ENCODE measurements around the gene CERS1. TPM values are rescaled to one million over a fixed set of nuclear protein-coding genes. Genes with fewer than 3 reads are reported as not detected.

The CERS1 gene
- total and polyA plus RNA-seq, 5 donors = 1.1 to 1.9 (median 1.3) TPM

DNA sequence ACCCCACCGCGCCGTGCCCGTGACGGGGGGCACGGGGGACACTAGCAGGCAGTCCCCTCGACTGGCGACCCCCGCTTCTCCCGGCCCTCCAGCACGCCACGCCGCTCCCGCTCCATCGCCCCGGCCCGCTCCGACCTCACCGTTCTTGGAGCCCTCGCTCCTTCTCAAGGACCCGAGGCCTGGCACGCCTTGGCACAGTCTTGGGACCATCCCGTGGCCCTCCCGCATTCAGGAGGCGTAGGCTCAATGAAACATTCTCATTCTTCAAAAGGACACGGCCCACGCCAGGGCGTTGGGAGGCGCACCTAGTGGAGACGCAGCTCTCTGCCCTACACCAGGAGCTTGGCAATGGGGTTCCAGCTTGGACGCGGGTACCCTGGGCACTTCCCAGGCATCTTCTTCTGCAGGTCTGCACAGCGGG, 473 bp upstream of the CERS1 start:
- 23% methylated on average over 33 of the region's 33 CpGs for WGBS
- intact Hi-C loops (cut with DNase I) = no loop called here
- peak overlapping the region; percentile 46 for H3K4me3 ChIP-seq (ENCODE audit: low read length)

DNA sequence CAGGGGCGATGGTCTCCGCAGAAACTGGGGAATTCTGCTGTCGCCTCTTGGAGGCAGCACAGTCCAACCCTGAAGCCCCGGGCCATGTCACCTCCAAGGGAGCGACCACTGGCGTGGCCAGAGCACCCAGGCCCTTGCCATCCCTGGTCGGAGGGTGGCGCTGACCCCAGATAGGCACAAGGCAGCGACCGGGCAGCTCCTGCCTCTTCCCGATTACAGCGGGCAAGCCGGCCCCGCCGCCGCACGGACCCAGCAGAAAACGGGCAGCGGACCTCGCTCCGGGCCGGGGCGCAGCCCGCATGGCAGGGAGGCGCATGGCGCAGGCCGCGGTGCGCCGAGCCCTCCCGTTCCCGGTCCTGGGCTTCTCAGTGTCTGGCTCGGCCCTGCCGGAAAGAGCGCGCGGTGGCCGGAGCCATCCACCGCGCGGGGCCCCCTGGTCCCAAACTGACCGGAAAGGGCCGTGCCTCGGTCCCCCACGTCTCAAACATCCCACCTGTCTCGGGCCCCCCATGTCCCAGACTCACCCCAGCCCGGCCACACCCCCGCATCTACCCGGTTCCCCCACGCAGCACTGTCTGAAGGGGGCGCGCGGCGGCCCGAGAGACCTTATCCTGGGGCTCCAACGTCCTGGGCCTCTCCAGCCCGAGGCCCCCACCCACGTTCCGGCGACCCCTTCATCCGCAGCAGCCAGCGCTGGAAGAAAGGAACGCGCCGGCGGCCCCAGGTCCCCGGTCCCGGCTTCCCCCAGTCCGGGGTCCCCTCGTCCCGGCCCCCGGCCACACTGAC, 727 bp downstream of the CERS1 start:
- intact Hi-C loops (cut with DNase I) = no loop called here
- DNase-seq (peak in 2 of 3 donors; percentile 73 to 80), ATAC-seq (peak; percentile 48)
- WGBS = under 1% methylated on average over 72 of the region's 72 CpGs
- Histone ChIP-seq H3K9me3 (ENCODE audit: control insufficient read depth, low read length) (no peaks in the 10 kb centered on the region), H3K27ac (ENCODE audit: low read length) (no peak overlapping the region), H3K27me3 (ENCODE audit: control insufficient read depth, insufficient read depth) (no peaks in the 10 kb centered on the region), H3K4me3 (ENCODE audit: low read length) (peak overlapping the region; percentile 46), H3K4me1 (ENCODE audit: control insufficient read depth, insufficient read depth, low read length) (peaks cover 5% of the 10 kb centered on the region)

More for the DNA sequence above, 473 bp upstream of the CERS1 start:
- no peaks in the 10 kb centered on the region for H3K9me3 ChIP-seq (ENCODE audit: control insufficient read depth, low read length)
- no peaks in the 10 kb centered on the region for H3K27me3 ChIP-seq (ENCODE audit: control insufficient read depth, insufficient read depth)
- no peak overlapping the region for H3K27ac ChIP-seq (ENCODE audit: low read length)
- H3K4me1 ChIP-seq (ENCODE audit: control insufficient read depth, insufficient read depth, low read length) = peaks cover 5% of the 10 kb centered on the region
- no peak for ATAC-seq
- no peak for DNase-seq

GRCh38 chr19:18894254-18895037, 1.5 kb downstream of the CERS1 start:
- Histone ChIP-seq H3K9me3 (ENCODE audit: control insufficient read depth, low read length) (no peaks in the 10 kb centered on the region), H3K4me1 (ENCODE audit: control insufficient read depth, insufficient read depth, low read length) (peaks cover 5% of the 10 kb centered on the region), H3K27me3 (ENCODE audit: control insufficient read depth, insufficient read depth) (no peaks in the 10 kb centered on the region), H3K27ac (ENCODE audit: low read length) (no peak overlapping the region), H3K4me3 (ENCODE audit: low read length) (no peak overlapping the region)
- DNase-seq (peak; percentile 72 to 85 (median 82)), ATAC-seq (peak; percentile 47 to 55)
- 11% methylated on average over 28 of the region's 28 CpGs for WGBS
- intact Hi-C loops (cut with DNase I) = no loop called here

- WGBS = 39% methylated on average over 18 of the region's 18 CpGs
- no peak overlapping the region for H3K4me3 ChIP-seq (ENCODE audit: low read length)
- H3K9me3 ChIP-seq (ENCODE audit: control insufficient read depth, low read length) = no peaks in the 10 kb centered on the region
- H3K27me3 ChIP-seq (ENCODE audit: control insufficient read depth, insufficient read depth) = no peaks in the 10 kb centered on the region
- peak in 1 of 3 donors; percentile 19 for DNase-seq
- peaks cover 5% of the 10 kb centered on the region for H3K4me1 ChIP-seq (ENCODE audit: control insufficient read depth, insufficient read depth, low read length)
- ATAC-seq = no peak
- intact Hi-C loops (cut with DNase I) = no loop called here
- no peak overlapping the region for H3K27ac ChIP-seq (ENCODE audit: low read length)
Measured at GRCh38 chr19:18893587-18894253, 2.2 kb downstream of the CERS1 start.

- Histone ChIP-seq H3K9me3 (ENCODE audit: control insufficient read depth, low read length) (no peaks in the 10 kb centered on the region), H3K4me3 (ENCODE audit: low read length) (no peak overlapping the region), H3K27me3 (ENCODE audit: control insufficient read depth, insufficient read depth) (no peaks in the 10 kb centered on the region), H3K27ac (ENCODE audit: low read length) (no peak overlapping the region), H3K4me1 (ENCODE audit: control insufficient read depth, insufficient read depth, low read length) (peaks cover 5% of the 10 kb centered on the region)
- WGBS = 77% methylated on average over 10 of the region's 10 CpGs
- intact Hi-C loops (cut with DNase I) = no loop called here
- DNase-seq = no peak
- ATAC-seq = no peak
Measured at GRCh38 chr19:18889949-18890745, 5.8 kb downstream of the CERS1 start.

DNA sequence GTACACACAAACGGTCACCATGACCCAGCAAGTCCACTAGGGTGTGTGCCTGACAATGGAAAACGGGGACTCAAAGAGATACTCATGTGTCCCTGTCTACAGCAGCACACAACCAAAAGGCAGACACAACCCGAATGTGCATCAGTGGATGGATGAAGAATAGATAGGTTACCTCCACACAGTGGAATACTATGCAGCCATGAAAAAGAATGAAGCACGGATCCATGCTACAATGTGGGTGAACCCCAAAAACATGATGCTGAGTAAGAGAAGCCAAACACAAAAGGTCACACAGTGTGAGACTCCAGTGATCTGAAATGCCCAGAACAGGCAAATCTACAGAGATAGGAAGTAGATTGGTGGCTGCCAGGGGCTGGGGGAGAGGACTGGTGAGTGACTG, 9.0 kb downstream of the CERS1 start:
- ATAC-seq = no peak
- Histone ChIP-seq H3K27me3 (ENCODE audit: control insufficient read depth, insufficient read depth) (no peaks in the 10 kb centered on the region), H3K4me3 (ENCODE audit: low read length) (no peak overlapping the region), H3K9me3 (ENCODE audit: control insufficient read depth, low read length) (no peaks in the 10 kb centered on the region), H3K27ac (ENCODE audit: low read length) (no peak overlapping the region), H3K4me1 (ENCODE audit: control insufficient read depth, insufficient read depth, low read length) (no peaks in the 10 kb centered on the region)
- intact Hi-C loops (cut with DNase I) = no loop called here
- 95% methylated on average over 4 of the region's 4 CpGs for WGBS
- DNase-seq = no peak

DNA sequence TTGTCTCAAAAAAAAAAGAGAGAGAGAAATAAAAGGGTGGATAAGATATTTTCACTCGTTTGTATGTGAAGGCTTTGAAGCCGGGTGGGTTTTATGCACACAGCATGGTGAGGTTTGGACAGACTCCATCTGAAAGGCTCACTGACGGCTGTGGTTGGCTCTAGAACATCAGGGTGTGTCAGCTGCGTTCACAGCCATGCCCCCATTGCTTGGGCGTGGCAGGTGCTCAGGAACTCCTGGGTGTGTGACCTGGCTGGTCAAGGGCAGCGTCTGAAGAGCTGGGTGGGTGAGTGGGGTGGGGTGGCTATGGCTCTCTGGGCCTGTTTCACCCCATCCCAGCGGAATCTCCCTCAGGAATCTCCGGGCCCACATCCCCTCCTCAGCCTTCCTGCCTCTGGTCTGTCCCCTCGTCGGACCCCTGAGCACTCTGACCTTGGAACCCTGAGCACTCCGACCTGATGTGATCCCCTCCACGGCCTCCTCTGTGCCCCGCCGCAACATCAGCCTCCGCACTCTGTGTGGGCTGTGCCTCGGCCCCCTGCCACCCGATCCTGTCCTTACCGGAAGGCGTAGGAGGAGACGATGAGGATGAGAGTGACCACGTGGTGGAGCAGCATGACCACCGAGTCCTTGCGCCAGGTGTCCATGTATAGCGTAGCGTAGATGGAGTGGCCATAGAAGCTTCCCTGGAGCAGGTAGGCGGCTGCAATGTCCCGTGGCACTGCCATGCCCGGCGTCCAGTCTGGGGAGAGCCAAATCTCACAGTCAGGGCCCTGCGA, 12.2 kb downstream of the CERS1 start:
- Histone ChIP-seq H3K27ac (ENCODE audit: low read length) (no peak overlapping the region), H3K9me3 (ENCODE audit: control insufficient read depth, low read length) (no peaks in the 10 kb centered on the region), H3K4me1 (ENCODE audit: control insufficient read depth, insufficient read depth, low read length) (no peaks in the 10 kb centered on the region), H3K4me3 (ENCODE audit: low read length) (no peak overlapping the region), H3K27me3 (ENCODE audit: control insufficient read depth, insufficient read depth) (no peaks in the 10 kb centered on the region)
- 85% methylated on average over 30 of the region's 30 CpGs for WGBS
- DNase-seq = peak in 1 of 3 donors; percentile 37
- no peak for ATAC-seq
- intact Hi-C loops (cut with DNase I) = no loop called here

- no peak overlapping the region for H3K27ac ChIP-seq (ENCODE audit: low read length)
- 87% methylated on average over 7 of the region's 7 CpGs for WGBS
- no peaks in the 10 kb centered on the region for H3K9me3 ChIP-seq (ENCODE audit: control insufficient read depth, low read length)
- no peaks in the 10 kb centered on the region for H3K4me1 ChIP-seq (ENCODE audit: control insufficient read depth, insufficient read depth, low read length)
- no peak overlapping the region for H3K4me3 ChIP-seq (ENCODE audit: low read length)
- intact Hi-C loops (cut with DNase I) = no loop called here
- no peaks in the 10 kb centered on the region for H3K27me3 ChIP-seq (ENCODE audit: control insufficient read depth, insufficient read depth)
- DNase-seq (no peak), ATAC-seq (no peak)
Measured at GRCh38 chr19:18881491-18881890, 14.5 kb downstream of the CERS1 start.

GRCh38 chr19:18879579-18880373, 16.2 kb downstream of the CERS1 start:
- intact Hi-C loops (cut with DNase I) = no loop called here
- H3K4me3 ChIP-seq (ENCODE audit: low read length) = no peak overlapping the region
- ATAC-seq (peak; percentile 51 to 63), DNase-seq (peak in 1 of 3 donors; percentile 53)
- no peaks in the 10 kb centered on the region for H3K9me3 ChIP-seq (ENCODE audit: control insufficient read depth, low read length)
- H3K27me3 ChIP-seq (ENCODE audit: control insufficient read depth, insufficient read depth) = no peaks in the 10 kb centered on the region
- WGBS = 74% methylated on average over 13 of the region's 13 CpGs
- no peaks in the 10 kb centered on the region for H3K4me1 ChIP-seq (ENCODE audit: control insufficient read depth, insufficient read depth, low read length)
- H3K27ac ChIP-seq (ENCODE audit: low read length) = no peak overlapping the region

Measured in right cardiac atrium (tissue), 5 donors.